SIG-M5 (cell line): ENCODE data around the gene NFATC2.

Experiments
- DNase-seq: peaks from one replicate; lab custom pipeline; 2025; lab: John Stamatoyannopoulos, UW

NFATC2 gene

DNA sequence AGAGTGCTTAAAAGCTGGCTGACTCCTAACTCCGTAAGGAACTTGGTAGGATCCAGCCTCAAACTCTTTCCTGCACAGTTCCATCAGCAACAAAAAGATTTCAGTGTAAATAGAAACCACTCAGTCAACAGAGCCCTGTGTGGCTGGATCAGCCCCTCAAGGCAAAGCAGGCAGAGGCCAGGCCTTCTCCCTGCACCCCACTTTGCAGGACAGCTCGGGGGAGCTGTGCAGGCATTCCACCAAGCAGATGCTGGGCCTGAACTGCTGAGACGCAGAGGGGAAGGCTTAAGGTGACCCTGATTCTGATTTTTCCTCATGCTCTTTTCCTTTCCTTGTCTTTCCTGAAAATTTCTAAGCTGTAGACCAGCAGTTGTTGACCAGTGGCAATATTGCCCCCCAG lies 91.5 kb downstream of the NFATC2 start:
- no peak for DNase-seq

DNA sequence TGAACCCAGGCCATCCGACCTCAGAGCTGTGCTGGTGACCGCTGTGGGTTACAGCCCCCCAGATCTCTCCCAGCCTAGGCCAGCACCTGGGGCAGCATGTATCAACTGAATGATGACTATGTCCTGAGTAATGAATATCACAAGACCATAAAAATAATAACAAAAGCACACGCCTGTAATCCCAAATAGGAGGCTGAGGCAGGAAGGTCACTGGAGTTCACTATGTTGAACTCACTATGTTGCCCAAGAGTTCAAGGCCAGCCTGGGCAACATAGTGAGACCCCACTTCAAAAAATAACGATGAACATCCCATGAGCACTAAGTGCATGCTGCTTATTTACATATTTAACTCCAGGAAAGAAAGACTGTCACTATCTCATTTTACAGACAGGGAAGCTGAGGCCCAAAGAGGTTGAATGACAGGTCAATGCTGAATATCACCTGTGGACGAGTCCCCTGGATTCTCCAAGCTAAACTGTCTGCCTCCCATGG lies 92.3 kb downstream of the NFATC2 start:
- no peak for DNase-seq

DNA sequence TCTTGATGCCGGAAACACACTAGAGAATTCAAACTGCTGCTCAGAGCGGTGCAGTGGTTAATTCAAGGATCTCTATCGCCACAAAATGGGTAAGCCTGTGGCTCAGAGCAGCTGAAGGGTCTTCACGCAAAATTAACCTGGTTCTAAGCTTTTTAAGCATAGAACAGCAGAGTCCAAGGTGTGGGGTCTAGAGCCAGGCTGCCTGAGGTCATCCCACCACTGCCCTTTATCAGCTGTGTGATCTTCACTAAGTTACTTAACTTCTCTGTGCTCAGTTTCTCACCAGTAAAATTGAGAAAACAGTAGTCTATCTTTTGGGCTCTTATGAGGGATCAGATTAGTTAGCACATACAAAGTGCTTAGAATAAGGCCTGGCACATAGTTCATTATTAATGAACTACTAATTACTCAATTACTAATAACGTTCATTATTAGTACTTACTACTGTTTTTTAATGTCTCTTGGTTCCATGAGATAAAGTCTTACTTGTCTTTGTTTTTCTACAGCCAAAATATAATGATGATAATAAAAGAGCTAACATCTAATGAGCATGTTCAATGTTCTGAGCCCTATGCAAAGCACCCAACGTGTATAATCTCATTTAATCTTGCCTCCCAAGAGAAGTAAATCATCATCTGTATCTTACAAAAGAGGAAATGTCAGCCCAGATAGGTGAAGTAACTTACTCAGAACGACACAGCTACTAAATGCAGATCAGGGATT lies 92.9 kb downstream of the NFATC2 start:
- DNase-seq: no peak

DNA sequence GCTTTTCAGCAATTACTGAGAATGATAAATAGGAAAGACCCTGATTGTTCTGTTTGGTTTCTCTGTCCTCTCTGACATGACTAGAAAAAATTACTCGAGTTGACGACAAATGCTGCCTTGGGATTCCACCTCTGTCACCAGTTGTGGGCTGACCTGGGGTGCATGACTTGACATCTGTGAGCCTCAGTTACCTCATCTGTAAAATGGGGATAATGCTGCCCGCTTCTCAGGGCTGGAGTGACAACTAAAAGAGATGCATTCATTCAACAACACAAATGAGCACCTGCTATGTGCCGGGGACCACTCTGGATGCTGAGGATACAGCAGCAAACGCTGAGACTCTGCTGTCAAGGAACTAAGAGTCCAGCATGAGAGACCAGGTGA lies 94.8 kb downstream of the NFATC2 start:
- DNase-seq: no peak

DNA sequence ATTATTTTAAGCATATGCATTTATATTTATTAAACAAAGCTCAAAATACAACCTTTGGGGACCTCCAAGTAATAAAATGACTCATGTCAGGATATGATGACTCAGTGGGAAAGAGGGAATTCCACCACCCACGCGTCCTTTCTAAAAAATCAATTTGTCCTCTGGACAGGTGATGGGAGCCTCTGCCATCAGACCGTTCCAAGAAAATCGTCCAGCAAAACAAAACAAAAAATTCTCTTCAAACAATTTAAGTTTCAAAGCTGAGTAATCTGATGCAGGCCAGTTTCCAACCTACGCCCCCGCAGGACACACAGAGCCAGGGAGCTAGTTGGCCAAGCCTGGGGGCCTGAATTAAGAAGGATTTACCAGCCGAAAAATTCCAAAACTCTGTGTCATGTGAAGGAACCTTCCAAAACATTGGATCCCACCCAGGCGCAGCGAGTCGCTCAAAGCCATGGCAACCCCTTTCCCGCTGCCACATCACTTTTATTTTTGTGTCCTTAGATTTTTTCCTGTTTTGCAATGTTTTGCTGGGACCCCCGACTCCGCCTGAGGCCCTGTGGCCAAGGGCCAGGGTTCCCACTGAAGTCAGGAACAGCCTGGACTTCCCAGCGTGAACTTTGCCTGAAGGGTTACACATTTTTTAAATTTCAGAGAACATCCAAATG lies 95.3 kb downstream of the NFATC2 start:
- no peak for DNase-seq

DNA sequence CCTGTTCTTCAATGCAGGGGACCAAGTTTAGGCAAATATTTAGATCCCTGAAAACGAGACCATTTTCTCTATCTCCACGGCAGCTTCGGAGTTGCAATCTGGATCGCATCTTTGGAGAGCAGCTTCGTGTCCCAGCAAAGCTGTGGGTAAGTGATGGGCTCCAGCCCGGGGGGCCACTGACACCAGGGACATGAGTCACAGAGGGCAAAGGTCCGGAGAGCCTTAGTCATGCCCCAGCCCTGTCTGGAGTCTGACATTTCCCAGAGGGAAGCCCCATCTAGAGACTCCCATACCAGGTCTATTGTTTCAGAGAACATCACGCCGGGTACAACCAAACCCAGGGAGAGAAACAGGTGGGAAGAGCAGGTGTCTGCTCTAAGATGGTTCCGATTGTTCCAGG lies 95.9 kb downstream of the NFATC2 start:
- DNase-seq: no peak

DNA sequence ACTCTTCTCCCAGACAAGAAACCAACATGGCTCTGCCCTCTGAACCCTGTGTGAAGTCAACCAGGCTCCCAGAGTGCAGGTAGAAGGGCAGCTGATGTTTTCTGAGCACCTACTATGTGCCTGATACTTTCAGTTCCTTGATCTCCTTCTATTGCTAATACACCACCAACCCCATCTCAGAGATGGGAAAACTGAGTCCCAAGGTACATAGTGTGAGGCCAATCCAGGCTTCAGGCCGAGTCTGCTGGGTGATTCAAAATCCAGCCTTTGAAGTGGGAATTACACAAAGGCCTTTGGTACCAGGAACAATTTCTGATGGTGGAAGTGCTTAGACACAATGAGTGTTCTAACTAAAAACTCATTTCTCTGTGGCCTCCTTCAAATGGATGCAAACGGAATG lies 96.3 kb downstream of the NFATC2 start:
- DNase-seq: no peak

DNA sequence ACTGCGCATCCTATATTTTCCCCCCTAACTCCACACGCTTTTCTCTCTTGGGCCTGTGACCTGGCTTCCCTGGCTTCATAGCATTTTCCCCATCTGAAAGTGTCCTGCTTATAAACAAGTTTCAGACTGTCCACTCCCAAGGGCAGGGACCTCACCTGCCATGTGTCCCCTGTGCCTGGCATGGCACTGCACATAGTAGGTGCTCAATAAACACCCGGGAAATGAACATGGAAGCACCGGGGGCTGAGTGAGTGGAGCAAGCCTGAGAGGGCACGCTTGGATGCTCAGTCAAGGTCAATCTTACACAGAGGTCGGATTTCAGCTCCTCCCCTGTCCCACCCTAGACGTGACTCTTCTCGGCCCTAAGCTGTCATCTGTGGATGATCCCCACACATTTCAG lies 96.9 kb downstream of the NFATC2 start:
- DNase-seq: no peak

DNA sequence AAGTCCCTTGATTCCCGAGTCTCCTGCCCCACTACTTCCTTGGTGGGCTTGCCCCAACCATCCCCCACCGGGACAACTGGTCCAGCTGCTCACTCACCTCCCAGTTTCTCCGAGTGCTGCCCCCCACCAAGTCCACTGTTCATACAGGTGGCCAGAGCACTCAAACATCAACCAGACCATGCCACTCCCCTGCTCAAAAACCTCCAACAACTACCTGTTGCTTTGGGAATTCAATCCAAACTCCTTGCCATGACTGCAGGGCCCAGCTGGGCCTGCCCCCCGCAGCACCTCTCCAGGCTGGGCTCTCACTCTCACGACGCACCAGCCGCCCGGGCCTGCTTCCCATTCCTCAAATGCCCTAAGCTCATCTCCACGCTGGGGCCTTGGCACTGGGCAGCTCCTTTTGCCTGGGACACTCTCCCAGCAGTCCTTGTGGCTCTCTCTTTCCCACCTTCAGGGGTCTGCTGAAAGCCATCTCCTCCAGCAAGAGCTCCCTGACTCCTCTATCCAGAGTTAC lies 97.5 kb downstream of the NFATC2 start:
- no peak for DNase-seq

DNA sequence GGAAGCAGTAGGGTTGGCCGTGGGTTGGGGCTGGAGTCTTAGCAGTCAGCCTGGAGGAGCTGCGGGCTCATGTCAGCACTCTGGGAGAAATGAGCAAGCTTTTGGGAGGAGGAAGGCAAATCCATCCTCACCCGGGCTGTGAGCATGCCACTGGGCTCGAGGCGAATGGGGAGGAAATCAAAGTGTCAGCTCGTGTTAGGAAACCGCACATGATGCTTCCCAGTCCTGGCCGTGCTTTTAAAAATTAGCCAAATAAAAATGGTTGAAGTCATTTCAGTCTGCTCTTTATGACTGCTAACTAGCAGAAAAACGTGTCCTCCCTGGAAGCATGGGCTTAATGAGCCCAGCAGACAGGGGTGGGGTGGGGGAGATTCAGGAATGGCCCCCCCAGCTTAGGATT lies 98.1 kb downstream of the NFATC2 start:
- no peak for DNase-seq

DNA sequence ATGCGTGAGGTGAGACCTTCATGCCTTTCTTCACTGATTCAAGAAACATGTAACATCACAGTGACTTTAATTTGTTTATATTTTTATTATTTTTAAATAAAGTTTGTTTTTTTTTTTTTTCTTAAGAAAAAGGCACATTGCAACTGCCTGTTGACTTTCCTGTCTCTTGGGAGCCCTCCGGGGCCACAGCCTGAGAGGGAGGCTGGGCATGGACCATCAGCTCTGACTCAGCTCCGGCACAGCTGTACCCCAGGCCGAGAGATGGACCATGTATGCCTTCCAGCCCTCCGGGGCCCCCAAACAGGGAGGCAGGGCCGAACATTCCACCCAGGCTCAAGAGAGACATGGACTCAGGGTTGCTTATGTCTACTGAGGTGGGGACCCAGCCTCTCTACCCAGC lies 99.9 kb downstream of the NFATC2 start:
- no peak for DNase-seq

DNA sequence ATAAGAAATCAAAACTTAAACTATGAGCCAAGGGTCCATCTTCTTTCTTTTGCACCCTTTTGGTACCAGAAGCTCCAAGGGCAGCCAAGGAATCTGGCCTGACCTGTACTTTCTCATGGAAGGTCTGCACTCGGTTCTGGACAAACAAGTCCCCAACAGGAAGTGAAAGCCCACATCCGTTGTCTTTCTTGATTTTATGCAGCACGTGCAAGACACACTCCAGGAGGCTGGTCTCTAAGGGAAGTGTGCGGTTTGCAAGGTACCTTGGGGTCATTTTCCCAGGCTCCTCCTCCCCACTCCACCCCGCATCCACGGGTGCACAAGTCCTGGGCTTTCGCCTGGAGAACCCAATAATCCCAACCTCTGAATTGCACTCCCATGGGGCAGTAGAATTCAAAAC lies 101.9 kb downstream of the NFATC2 start:
- DNase-seq: no peak

DNA sequence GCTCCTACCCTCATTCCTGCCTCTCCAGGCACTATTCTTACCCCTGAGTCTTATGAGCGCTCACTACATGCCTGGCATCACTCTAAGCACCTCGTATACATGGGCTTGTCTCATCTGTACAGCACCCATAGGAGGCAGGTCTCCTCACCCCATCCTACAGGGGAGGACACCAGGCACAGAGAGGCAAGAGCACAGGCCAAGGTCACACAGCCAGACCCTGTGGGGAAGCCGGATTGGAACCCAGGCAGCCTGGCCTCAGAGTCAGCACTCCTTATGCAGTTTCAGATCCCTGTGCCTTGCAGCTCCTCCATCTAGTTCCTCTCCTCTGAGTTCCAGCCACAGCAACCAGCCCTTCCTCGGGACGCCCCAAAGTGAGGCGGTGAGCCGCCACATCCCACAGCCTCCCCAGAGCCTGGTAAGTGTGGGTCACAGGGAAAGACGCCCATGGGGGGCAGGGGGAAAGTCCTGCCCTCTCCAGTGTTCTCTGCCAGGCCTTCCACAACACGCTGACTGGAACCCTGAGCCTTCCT lies 103.3 kb downstream of the NFATC2 start:
- no peak for DNase-seq

DNA sequence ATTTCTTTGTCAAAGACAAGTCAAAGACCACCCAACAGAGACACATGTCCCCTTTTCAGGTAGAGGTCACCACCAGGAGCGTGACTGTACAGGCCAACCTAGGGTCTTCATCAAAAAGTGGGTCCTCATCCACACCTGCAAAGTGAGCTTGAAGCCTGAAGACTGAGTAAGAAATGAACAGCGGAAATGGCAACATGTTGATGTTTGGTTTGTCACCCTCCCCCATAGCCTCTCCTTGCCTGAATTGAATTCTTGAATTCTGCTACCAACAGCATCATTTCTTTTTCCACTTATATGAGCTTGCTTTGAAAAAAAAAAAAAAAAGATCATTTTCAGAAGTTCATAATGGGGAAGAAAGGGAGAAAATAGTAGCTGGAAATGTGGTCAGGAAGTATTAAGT lies 104.4 kb downstream of the NFATC2 start:
- no peak for DNase-seq

DNA sequence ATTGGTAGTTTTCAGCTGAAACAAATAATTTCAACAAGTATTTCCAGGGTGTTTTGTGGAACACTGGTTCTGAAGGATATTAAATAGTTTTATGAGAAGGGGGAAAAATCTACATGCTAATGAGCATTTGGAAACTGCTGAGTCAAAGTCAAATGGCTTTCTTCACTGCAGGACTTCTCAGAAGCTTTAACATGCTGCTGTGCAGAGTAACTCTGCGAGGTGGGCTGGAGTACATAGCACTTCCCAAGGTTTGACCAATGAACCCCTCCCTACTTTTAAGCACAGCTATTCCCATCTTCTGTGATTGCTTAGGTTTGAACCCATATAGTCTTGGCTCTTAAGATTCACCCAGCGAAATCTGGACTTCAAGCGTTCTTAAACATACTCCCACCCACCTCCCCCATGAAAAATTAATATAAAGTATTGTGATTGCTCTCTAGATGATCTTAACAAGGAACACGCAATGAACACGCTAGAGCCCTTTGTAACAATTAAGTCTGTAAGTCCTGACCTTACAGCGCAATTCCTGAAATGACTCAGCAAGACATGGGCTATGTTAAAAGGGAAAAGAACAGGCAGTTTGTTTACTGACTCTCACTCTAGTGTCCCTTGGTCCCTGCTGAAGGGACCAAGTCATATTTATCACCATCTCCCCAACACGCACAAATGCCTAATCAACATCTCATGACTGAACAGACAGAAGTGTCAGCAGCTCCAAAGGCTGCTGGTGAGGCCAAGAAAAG lies 105.2 kb downstream of the NFATC2 start:
- DNase-seq: no peak

DNA sequence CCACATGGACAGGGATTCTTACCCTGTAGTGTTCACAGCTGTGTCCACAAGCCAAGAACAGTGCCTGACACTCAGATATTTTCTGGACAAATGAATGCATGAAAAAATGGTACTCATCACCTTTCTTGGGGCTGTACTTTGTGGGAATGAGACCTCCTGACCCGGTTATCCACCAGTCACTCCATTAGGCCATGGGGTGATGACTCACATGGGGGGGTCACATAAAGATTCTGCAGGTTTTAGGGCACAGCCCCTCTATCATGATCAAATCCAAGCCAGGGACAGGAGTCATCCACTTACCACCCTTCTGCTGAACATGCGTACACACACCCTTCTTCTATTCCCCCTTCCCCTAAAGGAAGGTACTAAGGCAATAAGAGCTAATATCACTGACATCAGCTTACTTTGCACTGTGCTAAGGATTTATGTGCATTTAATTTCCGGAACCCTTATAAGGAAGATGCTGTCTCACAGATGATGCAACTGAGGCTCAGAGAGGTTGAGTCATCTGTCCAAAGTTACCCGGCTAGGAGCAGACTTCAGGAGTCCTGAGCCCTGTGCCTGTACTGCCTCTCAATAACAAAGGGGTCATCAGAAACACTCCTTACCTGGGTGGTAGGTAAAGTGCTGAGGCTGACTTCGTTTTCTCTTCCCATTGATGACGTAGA lies 107.8 kb downstream of the NFATC2 start:
- no peak for DNase-seq

DNA sequence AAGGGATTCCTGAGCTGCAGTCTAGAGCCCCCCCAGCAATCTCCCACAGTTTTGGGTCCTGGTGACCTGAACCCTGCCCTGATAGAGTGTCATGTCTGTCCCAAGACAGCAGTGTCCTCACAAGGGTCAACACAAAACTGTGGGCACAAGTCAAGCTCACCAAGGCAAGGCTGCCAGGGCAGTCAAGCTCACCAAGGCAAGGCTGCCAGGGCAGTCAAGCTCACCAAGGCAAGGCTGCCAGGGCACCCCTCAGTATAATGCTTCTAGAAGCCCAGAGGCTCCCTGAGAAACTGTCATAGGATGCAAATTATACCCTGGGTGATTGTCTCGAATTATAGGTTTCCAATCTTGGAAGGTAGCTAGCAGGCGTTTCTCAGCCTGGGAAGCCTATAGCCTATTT lies 108.5 kb downstream of the NFATC2 start:
- DNase-seq: no peak

DNA sequence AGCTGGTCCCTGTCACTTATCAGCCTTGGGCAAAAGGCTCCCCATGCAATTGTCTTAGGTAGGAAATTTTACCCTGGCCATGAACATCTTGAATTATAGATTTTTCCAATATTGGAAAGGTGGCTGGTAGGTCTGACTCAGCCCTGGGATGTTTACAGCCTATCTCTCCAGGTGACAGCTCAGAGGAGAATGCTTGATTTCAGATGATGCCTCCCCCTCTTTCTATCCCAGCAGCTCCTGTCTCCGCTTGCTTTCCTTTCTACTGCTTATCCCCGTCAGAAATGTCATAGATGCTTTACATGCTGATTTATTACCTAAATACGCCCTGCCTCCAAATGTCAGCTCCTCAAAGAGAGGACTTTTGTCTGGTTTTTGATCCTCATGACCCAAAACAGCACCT lies 109.6 kb downstream of the NFATC2 start:
- no peak for DNase-seq

DNA sequence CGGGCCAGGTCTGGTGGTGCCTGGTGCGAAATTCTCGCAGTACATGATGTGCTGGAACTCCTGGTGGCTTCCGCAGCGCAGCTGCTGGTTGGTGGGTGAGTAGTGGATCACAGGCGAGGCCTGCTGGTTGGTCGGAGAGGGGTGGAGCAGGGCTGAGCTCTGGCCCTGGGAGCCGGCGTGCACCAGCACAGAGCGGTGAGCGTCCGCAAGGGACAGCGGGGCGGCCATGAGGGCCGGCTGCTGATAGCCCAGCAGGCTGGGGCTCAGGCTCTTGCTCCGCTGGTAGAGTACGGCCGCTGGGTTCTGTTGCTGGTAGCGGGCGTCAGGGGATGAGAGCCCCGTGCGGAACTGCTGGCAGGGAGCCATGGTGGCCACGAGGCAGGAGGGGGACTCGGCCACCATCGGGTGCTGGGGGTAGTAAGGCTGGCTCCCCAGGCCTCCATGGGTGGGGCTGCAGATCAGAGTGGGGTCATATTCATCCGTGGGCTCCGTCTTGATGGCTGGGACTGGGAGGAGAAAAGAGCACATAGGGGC lies 110.2 kb downstream of the NFATC2 start:
- no peak for DNase-seq

DNA sequence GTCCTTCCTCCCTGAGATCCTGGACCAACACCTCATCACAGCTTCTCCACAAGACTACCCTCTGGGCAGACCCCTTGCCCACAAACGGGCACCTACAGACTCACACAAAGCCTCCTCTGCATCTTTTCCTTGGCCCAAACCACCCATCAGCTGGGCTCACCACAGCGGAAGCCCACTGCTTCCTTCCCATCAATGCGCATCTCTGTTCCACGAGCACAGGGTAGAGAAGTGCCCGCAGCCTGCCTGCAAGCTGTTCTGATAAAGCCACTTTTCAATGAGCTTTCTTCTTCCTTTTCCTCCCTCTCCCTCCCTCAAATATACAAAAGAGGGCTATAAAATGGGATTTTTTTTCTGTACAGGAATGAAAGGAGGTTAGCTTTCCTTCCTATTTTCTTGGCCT lies 111.2 kb downstream of the NFATC2 start:
- no peak for DNase-seq

DNA sequence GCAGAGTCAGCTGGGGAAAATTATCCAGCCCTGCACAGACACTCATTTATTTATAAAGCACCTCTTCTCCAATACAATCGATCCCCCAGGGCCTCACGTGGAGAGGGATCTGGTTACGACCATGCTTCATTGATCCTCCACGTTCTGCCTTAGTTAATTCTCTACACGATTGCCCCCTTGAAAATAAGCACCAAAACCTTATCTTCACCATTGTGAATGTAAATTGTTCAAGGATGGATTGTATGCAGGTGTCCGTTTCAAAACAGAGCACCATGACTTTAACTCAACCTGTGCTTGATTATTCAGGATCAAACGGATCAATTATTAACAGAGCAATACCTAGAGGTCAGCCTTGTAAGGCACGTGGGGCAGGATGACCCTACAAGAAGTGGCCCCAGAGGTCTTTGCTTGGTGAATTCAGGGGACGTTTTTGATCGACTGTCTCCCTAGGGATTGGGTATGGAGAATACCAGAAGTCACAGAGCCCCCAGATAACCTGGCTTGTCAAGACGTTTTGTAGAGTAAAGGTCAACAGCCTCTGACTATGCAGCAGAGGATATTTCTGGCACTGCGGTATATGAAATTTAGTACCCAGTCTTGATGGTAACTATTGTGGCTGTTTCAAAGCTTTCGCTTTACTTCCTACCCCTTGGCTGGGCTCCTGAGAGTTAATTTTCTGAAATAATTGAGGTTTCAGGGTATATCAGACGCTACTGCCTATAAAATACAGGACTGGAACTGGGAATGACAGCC lies 112.1 kb downstream of the NFATC2 start:
- no peak for DNase-seq
